GM21717 (cell line): ENCODE data around the gene METTL26.

Source experiments
- ATAC-seq: cut with Tn5 transposase; IDR thresholded peaks from one replicate; pipeline ENCODE4 v1.9.1; 2021; ENCODE audit warnings: mild to moderate bottlenecking, moderate library complexity; ENCODE audit not compliant: unreplicated experiment

The METTL26 gene

GRCh38 chr16:627454-628239 lies 8.5 kb downstream of the METTL26 start:
- no peak for ATAC-seq

DNA sequence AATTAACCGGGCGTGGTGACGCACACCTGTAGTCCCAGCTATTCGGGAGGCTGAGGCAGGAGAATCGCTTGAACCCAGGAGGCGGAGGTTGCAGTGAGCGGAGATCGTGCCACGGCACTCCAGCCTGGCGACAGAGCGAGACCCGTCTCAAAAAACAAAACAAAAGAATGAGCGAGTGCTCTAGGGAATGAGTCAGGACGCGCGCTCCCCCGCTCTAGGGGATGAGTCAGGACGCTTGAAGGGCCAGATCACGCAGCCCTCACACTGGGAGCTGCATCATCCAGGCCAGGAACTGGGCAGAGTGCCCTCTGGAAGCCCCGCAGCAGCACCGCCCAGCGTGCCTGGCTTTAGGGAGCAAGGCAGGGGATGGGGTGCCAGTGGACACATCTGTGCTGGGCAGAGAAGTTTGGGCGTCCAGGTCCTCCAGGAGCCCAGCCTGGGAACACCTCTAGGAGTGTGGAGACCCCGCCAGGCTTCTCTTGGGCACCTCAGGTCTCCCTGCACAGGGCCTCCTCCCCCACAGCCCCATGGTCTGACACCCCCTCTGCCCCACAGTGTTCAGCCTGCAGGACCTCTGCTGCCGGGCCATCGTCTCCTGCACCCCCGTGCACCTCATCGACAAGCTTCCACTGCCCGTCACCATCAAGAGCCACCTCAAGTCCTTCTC lies 9.2 kb downstream of the METTL26 start:
- ATAC-seq, result no peak

DNA sequence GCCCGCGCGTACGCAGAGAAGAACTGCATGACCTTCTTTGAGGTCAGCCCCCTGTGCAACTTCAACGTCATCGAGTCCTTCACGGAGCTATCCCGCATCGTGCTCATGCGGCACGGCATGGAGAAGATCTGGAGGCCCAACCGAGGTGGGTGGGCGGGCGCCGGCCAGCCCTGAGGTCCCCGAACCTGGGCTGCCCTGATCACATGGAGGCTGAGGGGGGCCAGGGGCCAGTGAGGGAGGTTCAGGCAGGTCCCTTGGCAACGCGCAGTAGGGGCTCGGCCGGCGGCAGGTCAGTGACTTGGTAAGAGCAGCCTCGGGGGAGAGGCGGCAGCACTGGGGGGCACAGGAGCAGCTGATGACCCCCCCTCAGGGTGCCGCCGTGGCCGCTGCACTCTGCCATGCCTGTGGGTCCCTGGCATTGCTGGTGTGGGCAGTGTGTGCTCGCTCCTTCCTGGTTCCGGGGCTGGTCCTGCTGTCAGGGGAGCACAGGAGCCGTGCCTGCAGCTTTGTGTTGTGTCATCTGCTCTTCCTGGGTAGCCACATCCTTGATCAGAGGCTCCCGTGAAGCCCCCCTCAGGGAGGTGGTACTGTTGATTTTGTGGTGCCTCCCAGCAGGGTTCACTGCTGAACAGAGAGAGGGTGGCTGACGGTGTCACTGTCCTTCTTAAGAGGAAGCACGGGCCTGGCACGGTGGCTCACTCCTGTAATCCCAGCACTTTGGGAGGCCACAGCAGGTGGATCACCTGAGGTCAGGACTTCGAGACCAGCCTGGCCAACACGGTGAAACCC lies 9.9 kb downstream of the METTL26 start:
- ATAC-seq, result no peak

DNA sequence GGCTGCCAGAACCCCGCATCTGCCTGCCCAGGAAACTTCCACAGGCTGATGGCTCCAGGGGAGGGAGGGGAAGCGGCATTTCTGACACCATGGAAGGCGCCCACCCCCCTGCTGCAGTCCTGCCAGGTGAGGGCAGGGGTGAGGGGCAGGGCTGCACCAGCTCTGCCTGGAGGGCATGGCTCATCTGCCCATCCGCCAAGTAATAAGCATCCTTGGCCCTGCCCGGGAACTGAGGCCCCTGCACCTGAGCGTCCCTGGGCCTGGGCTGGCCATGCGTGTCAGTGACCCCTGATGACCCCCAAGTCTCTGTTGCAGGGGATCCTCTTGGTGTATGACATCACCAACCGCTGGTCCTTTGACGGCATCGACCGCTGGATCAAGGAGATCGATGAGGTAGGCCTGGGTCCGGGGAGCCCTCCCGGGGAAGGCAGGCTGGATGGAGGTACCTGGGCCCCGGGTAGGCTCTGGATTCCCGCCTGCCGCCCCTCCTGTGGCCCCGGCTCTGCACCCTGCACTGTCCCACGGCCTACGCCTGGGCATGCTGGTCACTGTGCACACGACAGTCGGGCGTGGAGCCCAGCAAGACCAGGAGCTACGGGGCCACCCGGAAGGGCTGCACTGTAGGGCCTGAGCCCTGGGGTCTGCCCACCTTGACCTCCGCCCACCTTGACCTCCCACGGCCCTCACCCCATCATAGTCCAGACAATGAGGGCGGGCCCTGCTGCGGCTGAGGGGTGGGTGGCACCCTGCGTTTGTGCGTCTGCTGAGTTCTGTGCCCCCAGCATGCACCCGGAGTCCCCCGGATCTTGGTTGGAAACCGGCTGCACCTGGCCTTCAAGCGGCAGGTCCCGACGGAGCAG lies 10.8 kb downstream of the METTL26 start:
- no peak for ATAC-seq

DNA sequence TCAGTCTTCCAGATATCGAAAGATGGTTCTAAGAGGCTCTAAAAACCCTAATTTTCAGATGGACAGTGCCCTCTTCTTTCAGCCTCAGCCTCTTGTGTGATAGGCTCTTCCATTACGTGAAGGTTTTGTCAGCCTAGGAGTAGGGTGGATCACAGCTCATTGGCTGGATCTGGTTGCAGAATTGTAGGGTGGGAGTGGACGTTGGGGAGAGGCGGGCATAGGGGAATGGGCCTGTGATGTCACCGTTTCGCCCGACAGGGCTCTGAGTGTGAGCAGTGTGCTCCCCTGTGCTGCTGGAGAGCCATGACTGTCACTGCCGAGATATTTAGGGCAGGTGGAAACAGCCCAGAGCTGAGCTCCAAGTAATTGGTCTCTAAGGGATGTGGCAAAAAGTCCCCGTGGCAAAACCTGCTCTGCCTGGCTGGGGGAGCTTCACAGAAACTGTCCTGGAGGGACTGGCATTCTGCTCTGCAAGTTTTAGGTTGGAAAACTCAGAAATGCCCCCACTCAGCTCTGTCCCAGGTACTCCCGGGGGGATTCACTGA lies 11.5 kb downstream of the METTL26 start:
- ATAC-seq, result no peak

DNA sequence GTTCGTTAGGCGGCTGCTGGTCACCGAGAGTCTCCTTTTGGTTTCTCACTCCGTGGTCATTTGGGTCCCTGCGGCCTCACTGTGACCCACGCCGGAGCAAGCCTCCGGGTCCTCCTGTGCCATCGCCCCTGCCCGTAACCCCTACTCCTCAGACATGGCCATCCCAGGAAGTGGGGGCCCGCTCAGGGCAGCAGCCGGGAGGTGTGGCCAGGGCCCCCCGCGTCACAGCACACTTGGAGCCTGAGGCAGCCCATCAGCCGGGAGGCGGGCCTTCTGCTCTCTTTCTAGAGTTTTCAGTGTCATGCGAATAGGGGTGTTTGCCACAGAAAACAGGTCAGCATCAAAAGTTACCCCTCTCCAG lies 13.2 kb downstream of the METTL26 start:
- ATAC-seq, result no peak

- ATAC-seq, result no peak
Observed at GRCh38 chr16:621526-622105, 14.5 kb downstream of the METTL26 start.

- ATAC-seq, result no peak
Observed at GRCh38 chr16:620700-621525, 15.2 kb downstream of the METTL26 start.

DNA sequence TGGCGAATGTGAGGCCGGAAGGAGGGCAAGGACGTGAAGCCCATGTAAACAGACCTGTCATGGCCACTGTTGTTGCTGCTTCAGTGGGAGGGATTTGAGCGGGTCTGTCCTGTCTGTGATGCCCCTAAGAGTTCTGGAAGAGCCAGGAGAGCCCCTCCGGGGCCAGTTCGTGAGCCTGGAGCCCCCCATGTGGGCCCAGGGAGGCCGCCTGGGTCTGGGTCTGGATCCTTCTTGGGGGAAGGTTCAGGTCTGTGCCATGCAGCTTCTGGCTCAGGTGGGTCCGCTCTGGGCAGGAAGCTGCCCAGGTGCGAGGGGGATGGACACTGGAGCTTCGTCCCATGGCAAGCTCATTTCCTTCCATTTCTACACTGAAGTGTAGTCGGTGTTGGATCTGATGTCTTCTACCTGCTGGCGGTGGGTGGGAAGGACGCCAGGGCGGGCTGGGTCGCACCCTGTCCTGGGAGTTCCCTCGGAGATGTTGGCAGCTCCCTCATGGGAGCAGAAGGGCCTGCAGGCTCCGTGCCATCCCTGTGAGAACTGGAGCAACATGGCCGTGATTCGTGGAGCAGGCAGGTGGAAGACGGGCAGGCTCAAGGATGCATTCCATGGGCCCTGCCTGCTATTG lies 16.5 kb downstream of the METTL26 start:
- no peak for ATAC-seq

GRCh38 chr16:617855-618254 lies 18.2 kb downstream of the METTL26 start:
- no peak for ATAC-seq

GRCh38 chr16:616733-617586 lies 19.1 kb downstream of the METTL26 start:
- ATAC-seq, result no peak

- no peak for ATAC-seq
Observed at GRCh38 chr16:615122-615521, 21.0 kb downstream of the METTL26 start.

- ATAC-seq, result no peak
Observed at GRCh38 chr16:610513-611381, 25.4 kb downstream of the METTL26 start.

DNA sequence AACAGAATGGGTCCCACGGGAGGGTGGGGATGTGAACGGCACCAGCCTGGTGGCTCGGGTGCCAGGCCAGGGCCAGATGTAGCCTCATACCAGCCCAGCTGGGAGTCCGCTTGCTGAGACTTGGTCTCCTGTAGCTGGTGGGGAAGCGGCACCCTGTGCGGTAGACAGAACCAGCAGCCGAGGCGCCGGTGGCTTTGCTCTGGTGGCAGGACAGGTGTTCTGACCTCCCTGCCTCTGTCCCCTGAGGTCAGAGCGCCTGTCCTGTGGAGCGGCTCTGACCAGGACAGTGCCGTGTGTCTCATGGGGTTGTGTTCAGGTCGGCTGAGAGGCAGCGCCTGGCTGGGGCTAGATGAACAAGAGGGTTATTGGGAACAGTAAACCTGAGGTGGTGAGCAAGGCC lies 26.1 kb downstream of the METTL26 start:
- ATAC-seq, result no peak

GRCh38 chr16:609316-609715 lies 26.8 kb downstream of the METTL26 start:
- no peak for ATAC-seq

DNA sequence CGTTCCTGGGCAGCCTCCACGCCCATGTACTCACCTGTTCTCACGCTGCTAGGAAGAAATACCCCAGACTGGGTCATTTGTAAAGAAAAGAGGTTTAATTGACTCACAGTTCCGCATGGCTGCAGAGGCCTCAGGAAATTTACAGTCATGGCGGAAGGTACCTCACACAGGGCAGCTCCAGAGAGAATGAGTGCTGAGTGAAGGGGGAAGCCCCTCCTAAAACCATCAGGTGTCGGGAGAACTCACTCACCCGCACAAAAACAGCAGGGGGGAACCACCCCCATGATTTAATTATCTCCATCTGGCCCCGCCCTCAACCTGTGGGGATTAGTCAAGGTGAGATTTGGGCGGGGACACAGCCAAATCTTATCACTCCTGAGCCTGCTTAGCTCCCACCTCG lies 28.1 kb downstream of the METTL26 start:
- no peak for ATAC-seq

DNA sequence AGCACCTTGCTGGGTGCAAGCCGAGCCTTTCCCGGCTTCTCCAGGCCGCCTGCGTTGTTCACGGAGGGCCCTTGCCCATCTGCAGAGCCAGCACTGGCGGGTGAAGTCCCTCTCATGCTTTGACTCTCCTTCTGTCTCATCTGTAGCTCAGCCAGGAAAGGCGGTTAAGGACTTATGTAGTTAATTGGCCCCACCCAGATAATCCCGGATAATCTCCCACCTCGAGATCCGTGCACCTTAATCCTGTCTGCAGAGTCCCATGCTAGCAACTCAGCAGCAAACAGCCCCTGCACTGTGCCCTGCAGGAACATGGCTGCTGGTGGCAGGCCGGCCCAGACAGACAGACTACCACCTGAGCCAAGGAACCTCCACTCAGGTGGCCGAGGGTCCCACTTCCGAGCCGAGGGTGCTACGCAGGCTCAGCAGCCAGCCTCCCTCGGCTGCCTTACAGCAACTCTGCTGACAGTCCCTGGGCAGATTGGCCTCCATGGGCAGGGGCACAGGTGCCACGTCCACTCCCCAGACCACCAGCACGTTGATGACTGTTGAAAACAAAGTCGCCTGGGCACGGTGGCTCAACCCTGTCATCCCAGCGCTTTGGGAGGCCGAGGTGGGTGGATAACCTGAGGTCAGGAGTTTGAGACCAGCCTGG lies 29.3 kb downstream of the METTL26 start:
- ATAC-seq, result no peak
